Vagina (tissue), 2 donors: ENCODE data around the gene SLC26A4.

Source experiments
- POLR2AphosphoS5 ChIP-seq, 2 donors: sonication (generic); formaldehyde crosslinking; IDR thresholded peaks; one replicate each; pipeline ENCODE4 v1.9.0; 2017; ENCODE audit warnings: antibody characterized with exemption in 2 of 2, mild to moderate bottlenecking in 2 of 2, low read depth in 1 of 2; ENCODE audit not compliant: insufficient read depth in 1 of 2
- TF ChIP-seq, protein P1 (sequence below), 3 experiments: fragments of 450-650 bp in 2 of 3; fragments of 200-600 bp in 1 of 3; sonication (generic) in 1 of 3; IDR thresholded peaks; one replicate each; pipeline ENCODE4 v1.5.1; 2017 to 2019; ENCODE audit warnings: antibody characterized with exemption in 3 of 3, mild to moderate bottlenecking in 2 of 3, moderate library complexity in 2 of 3

DNA sequence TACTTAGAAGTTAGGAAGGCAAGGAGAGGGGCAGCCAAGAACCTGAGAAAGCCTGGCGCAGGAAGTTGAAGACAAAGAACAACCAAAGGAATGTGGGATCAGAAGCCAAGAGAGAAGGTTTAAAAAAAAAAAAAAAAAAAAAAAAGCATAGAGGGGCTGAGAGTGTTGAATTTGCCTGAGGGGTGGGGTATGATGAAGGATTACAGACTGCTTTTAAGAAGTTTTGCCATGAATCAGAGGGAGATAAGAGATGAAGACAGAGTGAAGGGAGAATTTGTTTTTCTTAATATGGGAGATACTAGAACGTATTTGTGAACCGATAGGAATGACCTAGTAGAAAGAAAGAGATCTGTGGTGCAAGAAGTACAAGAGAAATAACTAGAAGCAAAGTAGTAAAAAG is 6.7 kb downstream of the SLC26A4 start:
- TF ChIP-seq, protein P1, sequence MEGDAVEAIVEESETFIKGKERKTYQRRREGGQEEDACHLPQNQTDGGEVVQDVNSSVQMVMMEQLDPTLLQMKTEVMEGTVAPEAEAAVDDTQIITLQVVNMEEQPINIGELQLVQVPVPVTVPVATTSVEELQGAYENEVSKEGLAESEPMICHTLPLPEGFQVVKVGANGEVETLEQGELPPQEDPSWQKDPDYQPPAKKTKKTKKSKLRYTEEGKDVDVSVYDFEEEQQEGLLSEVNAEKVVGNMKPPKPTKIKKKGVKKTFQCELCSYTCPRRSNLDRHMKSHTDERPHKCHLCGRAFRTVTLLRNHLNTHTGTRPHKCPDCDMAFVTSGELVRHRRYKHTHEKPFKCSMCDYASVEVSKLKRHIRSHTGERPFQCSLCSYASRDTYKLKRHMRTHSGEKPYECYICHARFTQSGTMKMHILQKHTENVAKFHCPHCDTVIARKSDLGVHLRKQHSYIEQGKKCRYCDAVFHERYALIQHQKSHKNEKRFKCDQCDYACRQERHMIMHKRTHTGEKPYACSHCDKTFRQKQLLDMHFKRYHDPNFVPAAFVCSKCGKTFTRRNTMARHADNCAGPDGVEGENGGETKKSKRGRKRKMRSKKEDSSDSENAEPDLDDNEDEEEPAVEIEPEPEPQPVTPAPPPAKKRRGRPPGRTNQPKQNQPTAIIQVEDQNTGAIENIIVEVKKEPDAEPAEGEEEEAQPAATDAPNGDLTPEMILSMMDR (IDR thresholded peaks at IDR 0.05) = no peak
- no peak for TF ChIP-seq POLR2AphosphoS5 (IDR thresholded peaks at IDR 0.05; ENCODE audit: insufficient read depth in 1 of 2, low read depth in 1 of 2)
